Fibroblast of peridontal ligament (primary cell): ENCODE measurements around the gene FAM98B.
"Not testable (repeated sequence)": the region's sequence is repeated elsewhere in the genome, so short reads cannot be mapped to it uniquely, and the experiment has no call there.

Experiments used
- DNase-seq: peaks from one replicate; pipeline ENCODE4 v3.0.0-alpha.2; 2010; ENCODE audit errors: extremely low read depth

FAM98B gene

DNA sequence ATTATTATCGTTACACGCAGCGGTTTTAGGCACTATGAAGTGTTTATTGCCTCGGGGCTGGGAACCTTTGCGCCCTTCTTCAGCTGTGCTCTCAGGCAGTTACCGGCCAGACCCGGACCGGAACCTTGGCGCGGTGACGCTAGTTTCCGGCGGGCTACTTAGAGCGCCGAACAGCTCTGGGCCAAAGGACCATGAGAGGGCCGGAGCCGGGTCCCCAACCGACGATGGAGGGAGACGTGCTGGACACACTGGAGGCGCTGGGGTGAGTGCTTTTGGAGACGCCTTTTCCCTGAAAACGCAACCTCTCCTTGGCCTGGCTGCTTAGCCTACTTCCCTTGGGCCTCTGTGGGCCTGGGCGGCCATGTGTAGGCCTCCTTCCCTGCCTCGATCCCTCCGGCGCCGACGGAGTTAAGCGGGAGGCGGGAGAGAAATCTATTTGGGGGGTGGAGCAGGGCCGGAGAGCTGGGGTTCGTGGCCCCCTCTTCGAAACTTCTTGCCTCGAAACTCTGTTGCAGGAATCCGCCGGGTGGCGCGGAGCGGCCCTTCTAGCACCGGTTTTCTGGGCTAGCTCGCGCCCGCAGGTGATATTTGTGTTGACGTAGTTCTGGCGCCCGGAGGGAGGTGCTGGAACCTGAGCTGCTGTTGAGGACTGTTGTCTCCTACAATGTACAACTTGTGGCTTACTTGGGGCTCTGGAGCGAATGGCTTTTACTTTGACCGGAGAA lies at the start of gene FAM98B:
FAM98B (plus strand) TSS at position 157 of the 725 bp plus-strand sequence; CDS start at position 192, 35 bp downstream.
- peak; percentile 91 for DNase-seq

DNA sequence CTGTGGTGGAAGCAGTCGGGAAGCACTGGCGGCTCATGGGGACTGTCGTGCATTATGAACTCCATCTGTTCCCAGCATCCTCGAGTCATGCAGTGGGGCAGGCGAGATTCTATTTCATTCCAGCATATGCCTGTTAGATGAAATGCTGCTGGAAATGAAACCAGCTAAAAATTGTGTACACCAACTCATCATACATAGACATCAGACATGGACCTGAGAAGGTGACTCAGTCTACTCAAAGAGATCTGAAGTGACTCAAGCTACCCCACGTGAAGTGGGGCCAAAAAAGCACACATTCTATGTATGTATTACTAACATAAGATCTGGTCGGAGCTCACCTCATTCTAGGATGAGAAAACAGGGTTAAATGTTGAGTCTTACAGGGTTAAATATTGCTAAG lies 47.5 kb upstream of the FAM98B start:
- no peak for DNase-seq

DNA sequence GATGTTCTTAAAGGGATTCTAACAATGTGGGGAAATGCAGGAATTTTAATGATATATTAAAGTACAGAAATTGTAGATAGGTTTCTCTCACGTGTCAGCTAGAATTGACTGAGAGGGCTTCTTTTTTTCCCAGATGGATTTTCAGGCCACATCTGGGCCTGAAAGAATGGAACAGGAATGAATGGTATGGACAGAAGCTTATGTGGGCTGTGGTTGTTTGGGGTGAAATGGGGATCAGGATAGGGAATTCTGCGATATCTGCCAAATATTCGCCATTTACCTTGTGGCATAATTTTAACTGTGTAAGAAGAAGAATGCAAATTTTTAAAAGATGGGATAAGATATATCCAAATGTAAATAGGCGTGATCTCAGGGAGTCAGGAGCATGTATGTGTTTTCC lies 45.4 kb upstream of the FAM98B start:
- no peak for DNase-seq

DNA sequence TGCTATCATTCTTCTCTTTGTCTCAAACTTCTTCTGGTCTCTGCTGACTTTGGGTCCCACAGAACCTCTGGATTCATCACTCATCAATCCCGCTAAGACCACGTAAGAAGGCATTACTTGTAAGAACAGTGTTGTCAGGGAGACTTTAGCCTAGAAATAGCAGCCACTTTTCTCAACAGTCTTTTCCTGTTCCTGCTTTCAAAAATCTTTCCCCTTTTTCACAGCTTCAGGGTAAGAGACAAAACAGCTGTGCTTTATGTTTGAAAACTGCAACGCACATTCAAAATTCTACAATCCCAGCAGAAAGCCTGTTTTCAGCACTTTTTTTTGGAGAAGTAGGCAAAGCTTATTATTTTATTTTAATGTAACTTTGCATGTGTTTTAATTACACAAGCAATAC lies 42.0 kb upstream of the FAM98B start:
- no peak for DNase-seq

DNA sequence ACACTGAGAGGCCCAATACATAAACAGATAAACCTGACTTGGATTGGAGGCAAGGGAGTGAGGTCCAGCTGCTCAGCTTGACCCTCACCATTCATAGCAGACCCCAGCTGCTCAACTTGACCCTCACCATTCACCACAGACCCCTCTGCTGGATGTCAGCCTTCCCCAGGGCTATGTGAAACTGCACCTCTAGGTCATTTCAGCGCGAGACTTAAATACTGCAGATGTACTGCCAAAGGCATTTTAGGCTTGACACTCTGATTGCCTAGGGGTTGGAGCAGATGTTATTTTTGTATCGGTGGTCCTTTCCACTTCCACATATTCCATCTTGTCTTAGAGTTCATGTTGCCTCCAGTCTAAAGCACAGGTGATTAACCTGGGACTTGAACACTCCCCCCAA lies 41.5 kb upstream of the FAM98B start:
- DNase-seq = no peak

DNA sequence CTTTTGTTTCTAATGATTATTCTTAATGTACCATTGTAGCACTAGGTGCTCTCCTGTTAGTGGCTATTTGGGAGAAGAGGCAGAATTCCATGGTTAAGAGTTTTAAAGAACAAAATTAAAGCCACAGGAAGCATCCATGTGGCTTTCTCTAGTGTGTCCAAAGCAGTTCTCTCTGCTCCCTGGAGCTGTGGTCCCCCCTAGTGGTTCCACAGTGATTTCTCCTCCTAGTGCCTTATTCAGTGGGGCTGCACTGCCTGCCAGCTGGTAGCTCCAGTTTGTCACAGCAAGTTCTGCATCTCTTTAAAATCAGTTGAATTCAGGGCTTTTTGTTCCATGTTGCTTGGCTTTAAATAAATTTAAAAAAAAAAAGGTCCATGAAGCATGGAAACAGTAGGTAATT lies 39.6 kb upstream of the FAM98B start:
- peak; percentile 83 for DNase-seq

DNA sequence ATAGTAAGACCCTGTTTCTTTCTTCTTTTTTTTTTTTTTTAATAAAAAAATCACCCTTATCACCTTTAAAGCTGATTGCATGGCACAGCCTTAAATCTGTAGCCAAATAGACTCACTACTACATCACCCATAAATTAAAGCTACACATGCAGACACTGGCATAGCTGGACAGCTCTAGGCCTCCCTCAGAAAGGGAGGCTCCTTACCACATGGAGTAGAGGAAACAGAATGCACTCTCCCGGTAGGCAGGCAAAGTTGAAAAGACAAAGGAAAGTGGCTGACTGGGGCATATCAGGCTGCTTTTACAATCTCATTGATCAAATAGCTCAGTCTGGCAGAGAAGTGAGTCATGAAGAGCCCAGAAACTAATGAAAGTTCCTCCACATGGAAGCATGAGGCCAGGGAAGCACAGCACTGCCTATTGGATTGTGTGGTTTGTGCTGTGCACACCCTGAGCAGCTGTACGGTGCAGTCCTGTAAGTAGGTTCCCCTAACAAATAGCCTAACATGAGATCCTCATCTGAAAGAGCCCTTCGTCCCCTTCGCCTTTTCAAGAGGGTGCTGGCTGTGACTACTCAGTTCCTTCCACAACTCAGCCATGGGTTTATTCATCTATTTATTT lies 32.7 kb upstream of the FAM98B start:
- no peak for DNase-seq

DNA sequence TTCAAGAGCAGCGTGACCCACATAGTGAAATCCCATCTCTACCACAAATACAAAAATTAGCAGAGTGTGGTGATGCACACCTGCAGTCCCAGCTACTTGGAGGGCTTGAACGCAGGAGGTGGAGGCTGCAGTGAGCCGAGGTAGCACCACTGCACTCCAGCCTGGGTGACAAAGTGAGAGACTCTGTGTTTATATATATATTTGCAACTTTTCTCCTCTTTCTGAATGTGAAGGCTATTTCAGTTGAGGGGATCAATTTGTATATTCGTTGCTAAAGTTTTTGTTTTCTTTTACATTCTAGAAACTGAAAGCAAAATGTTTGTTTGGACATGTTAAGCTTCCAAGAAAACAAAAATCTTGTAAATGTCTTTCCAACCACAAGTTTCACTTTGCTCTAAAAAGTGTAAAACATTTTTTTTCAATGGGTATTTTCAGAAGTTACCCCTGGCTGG lies 29.8 kb upstream of the FAM98B start:
- DNase-seq = no peak

DNA sequence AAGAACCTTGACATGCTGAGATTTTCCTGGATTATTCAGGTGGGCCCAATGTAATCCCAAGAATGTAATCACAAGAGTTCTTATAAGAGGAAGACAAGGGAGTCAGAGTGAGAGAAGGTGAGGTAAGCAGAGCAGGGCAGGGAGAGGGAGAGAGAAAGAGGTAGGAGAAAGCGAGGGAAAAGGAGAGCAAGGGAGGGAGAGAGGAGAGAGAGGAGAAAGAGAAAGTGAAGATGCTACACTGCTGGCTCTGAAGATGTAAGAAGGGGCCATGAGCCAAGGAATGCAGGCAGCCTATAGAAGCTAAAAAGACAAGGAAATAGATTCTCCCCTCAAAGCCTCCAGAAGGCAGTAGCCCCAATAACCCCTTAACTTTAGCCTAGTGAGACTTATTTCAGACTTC lies 28.7 kb upstream of the FAM98B start:
- no peak for DNase-seq

DNA sequence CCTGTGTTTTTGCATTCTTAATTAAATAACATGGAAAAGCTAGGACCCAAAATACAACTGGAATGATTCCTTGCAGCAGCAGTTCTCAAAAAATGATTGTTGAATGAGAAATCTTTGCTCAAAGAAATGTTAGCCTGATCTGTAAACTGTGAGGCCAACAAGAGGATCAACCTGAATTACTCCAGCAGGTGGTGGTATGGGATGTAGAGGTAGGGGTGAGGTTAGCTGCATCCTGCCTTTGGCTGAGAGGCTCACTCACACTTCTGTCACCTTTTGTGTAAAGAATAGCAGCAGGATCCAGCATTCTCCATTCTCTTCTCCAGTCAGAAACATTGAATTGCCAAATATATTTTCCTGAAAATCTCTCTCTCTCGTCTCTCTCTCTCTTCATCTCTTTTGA lies 26.5 kb upstream of the FAM98B start:
- DNase-seq = no peak

DNA sequence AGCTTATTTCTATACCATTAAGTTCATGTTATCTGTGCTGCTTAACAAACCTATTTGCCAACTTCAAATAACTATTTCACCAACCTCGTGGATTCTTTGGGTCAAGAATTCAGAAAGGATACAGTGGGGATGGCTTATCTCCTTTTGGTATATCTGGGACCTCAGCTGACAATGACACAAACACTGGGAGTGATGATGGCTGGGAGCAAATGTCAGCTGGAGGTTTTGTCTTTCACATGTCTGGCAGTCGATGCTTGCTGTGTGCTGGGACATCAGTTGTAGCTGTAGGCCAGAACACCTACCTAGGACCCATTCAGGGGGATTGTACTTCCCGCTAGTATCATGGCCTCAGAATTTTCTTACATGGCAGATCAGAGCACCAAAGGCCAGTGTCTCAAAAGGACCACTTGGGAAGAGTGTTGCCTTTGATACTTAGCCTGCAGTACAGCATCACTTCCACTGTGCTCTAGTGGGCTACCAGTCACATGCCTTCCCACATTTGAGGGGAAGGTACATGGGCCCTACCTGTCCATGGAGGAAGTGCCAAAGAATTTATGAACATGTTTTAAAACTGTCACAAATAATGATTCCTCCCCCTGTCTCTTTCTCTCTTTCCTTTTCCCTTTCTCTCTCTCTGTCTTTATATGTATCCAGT lies 23.7 kb upstream of the FAM98B start:
- no peak for DNase-seq

DNA sequence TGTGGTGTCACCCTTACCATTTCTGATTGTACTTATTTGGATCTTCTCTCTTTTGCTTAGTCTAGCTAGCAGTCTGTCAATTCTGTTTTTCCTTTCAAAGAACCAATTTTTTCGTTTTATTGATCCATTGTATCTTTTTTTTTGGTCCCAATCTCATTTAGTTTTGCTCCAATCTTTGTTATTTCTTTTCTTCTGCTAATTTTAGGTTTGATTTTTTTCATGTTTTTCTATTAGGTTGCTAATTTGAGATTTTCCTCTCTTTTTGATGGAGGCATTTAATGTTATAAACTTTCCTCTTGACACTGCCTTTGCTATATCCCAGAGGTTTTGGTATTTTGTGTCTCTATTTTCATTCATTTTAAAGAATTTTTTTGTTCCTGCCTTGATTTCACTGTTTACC lies 16.9 kb upstream of the FAM98B start:
- no peak for DNase-seq

DNA sequence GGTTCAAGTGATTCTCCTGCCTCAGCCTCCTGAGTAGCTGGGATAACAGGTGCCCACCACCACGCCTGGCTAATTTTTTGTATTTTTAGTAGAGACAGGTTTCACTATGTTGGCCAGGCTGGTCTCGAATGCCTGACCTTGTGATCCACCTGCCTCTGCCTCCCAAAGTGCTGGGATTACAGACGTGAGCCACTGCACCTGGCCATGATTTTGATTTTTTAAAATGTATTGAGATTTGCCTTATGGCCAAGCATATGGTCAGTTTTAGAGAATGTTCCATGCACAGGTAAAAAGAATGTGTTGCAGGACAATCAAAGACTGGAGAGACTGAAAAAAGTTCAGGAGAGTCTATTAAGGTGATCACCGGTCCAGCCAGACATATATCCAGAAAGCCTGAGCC lies 16.3 kb upstream of the FAM98B start:
- not testable (repeated sequence) for DNase-seq

DNA sequence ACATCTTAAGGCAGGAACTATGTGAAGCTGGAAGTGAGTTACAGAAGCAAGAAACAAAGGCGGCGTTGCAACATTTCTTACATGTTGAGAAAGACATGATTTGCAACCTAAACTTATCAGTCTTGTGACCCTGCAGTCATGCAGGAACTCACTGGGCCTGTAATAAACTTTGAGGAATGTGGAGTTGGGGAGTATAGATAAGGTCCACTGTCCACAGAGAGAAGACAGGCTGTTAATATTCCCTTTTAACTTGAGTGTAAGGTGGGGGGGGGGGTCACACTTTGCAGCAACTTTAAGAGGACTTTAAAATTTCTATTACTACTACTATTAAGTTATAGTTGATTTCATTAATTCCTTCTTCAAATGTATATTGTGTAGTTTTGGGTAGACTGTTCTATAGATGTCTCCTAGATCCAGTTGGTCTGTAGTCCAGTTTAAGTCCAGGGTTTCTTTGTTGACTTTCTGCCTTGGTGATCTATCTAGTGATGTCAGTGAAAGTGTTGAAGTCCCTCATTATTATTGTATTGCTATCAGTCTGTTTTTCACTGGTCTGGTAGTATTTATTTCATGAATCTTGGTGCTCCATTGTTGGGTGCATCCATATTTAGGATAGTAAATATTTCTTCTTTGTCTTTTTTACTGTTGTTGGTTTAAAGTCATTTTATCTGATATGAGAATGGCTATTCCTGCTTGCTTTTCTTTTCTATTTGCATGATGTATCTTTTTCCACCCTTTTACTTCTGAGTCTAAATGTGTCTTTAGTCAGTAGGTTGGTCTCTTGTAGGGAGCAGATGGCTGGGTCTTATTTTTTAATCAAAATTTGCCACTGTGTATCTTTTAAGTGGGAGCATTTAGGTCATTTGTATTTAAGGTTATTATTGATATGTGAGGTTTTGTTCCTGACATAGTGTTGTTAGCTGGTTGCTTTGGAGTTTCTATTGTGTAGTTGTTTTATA lies 15.6 kb upstream of the FAM98B start:
- DNase-seq = no peak

DNA sequence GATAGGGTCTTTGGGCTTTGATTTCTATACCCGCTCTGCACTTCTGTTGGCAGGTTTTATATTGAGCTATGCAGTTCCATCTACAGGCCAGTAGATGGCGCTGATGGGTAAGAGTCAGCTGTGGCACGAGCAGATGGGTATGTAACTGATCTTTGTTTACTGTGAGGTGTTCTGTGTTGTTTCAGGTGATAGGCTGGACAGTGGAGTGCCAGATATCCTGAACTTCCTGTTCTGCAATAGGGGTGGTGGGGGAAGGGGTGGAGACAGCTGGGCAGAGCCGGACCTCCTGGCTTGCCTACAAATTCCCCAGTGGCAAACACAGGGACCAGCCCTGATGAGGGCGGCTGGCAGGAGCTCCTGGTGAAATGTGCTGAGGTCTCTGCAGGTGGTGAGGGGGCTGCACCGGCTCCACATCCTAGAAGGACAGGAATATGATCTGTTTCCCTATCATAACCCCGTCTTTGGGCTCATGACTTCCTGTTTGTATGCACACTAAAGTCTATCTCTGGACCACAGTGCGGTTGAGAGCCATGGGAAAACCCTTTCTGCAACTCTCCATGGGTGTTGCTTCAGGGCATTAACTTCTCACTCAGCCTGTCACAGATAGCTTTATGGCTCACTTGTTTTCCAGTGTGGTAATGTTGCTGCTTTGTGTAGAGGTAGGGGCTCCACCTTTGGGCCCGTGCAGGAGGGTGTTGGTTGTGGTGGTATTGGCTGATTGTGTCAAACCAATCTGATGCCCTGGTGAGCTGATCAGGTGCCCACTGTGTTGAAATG lies 13.4 kb upstream of the FAM98B start:
- peak; percentile 64 for DNase-seq

DNA sequence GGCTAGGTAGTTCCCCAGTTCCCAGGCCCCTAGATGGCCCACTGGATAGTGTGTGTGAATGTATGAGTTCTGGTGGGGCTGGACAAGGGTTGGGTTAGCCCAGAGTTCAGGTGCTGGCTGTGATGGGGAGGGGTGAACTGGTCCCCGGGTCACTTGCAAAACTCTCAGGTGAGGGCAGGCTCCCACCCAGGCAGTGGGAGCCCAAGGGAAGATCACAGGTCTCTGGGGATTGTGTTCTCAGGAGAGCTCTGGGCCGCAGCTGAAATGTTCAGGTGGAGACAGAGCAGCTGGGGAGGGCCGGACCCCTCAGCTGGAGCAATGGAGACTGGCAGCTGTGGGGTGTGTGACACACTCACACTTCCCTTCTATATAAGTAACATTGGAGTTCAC lies 12.8 kb upstream of the FAM98B start:
- no peak for DNase-seq

DNA sequence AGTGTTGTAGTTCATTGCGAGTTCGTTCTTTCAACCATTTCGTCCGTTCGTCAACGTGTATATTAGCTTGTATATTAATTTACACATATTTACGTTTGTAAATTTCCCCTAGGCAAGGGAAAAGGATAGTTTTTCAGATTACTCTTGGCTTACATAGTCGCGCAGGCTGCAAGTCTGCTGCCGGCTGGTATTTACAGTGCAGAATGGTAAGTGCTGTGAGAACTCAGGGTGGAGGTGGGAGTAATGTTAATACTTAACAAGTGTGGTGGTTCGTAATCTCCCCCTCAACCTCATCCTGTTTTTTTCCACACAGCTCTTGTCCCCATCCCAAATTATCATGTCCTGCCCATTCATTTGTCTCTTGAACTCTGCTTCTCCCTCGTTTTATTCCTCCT lies 766 bp downstream of the FAM98B start:
- DNase-seq = no peak

DNA sequence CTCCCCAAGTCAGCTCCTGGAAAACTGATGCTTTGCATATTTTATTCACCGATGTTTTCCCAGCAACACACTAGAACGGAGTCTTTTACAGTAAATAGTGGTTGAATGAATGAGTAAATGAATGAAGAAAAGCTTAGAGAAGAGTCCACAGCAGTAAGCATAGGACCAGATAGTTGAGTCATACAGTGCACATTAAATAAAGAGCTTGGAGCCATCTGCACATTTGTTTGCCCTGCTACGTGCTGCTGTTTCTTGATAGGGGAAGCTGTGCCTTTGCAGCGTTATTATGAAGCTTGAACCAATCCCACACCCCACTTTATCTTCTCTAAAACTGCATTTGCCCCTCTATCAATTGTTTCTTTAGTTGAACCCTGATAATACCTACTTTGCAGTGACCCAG lies 1.2 kb downstream of the FAM98B start:
- DNase-seq = no peak

DNA sequence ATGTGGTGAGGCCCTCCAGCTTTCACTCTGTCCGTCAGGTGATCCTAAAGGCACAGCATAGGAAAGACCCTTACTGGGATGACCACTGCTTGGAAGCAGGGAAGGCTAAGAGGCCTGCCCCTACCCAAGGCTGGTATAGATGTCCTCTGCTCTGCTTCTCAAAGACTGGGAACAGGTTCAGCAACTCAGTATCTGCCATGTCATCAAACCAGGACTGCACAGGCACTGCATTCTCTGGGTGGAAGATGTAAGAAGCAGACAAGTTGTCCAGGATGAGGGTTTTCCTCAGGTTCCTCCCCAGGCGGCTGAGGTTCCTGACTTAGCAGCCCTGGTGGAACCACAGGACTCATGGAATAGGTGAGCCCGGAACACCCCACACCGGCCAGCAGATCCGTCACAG lies 4.7 kb downstream of the FAM98B start:
- no peak for DNase-seq

DNA sequence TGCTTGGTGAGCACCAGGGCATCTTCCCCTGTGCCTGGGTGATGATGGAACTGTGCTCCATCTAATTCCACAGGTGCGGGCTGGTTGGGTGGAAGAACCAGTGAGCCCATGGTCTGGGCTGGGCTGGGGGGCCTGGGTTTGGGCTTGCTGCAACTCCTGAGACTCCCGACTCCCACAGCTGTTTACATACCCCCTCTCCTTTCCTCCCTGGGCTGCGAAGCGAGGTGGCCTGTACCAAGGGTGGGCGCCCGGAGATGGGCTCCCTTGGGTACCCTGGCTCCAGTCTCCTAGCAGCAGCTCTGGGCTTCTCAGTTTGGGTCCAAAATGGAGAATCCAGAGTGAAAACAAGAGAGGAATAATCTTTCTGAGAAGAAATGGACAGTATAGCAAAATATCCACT lies 5.6 kb downstream of the FAM98B start:
- no peak for DNase-seq

DNA sequence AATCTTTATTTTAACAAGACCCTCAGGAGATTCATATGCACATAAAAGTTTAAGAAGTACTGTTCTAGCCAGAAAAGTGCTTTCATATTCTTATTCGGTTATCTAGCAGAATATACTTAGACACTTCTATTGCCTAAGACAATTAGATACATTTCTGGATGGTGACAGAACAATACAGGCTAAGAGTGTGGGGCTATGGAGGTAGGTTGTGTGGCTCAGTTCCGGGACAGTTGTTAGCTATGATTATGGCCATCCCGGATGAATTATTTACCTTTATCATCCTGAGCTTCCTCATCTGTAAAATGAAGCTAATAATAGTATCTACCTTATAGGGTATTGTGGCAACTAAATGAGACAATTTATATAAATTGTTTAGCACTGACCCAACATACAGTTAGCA lies 6.6 kb downstream of the FAM98B start:
- DNase-seq = no peak
